Gastroesophageal sphincter (tissue), 4 donors: ENCODE data around the gene PSMG2. TPM values are rescaled to one million over a fixed set of nuclear protein-coding genes. Genes with fewer than 3 reads are reported as not detected.

Experiments used
- ATAC-seq: fragments of 150-250 bp; one replicate; pipeline ENCODE4 v1.9.1; 2016; ENCODE audit warnings: mild to moderate bottlenecking, moderate library complexity
- H3K27ac ChIP-seq, 4 donors: fragments of 200-600 bp; sonication (generic) in 3 of 4; 1 replicate in 3 of 4; 2 replicates in 1 of 4; pipeline ENCODE4 v1.5.1; 2016 to 2019
- H3K27me3 ChIP-seq: fragments of 200-600 bp; sonication (generic); one replicate; pipeline ENCODE4 v1.5.1; 2019
- H3K36me3 ChIP-seq, 2 donors: fragments of 200-600 bp; sonication (generic); one replicate each; pipeline ENCODE4 v1.5.1; 2019; ENCODE audit warnings: control low read depth in 1 of 2
- H3K4me1 ChIP-seq, 3 donors: fragments of 200-600 bp; sonication (generic); 1 replicate in 2 of 3; 2 replicates in 1 of 3; pipeline ENCODE4 v1.5.1; 2016 to 2019; ENCODE audit warnings: control low read depth in 2 of 3
- H3K4me3 ChIP-seq, 2 donors: fragments of 200-600 bp; sonication (generic); one replicate each; pipeline ENCODE4 v1.5.1; 2019; ENCODE audit warnings: mild to moderate bottlenecking in 1 of 2, moderate library complexity in 1 of 2
- H3K9me3 ChIP-seq, 3 donors: fragments of 200-600 bp; sonication (generic); one replicate each; pipeline ENCODE4 v1.5.1; 2017 to 2019; ENCODE audit warnings: control low read depth in 2 of 3
- CTCF ChIP-seq, 4 experiments: fragments of 200-600 bp in 2 of 4; fragments of 450-650 bp in 2 of 4; sonication (generic) in 1 of 4; IDR thresholded peaks; one replicate each; pipeline ENCODE4 v1.5.1; 2017 to 2019; ENCODE audit warnings: antibody characterized with exemption in 4 of 4, mild to moderate bottlenecking in 2 of 4, moderate library complexity in 2 of 4
- EP300 ChIP-seq: sonication (generic); formaldehyde crosslinking; IDR thresholded peaks from one replicate; pipeline ENCODE4 v1.6.1; 2017; ENCODE audit warnings: antibody characterized with exemption, mild to moderate bottlenecking
- POLR2A ChIP-seq, 2 donors: fragments of 450-650 bp; IDR thresholded peaks; one replicate each; pipeline ENCODE4 v1.6.1; 2017; ENCODE audit warnings: antibody characterized with exemption in 2 of 2, mild to moderate bottlenecking in 2 of 2, moderate library complexity in 1 of 2
- POLR2AphosphoS5 ChIP-seq: sonication (generic); formaldehyde crosslinking; IDR thresholded peaks from one replicate; pipeline ENCODE4 v1.6.1; 2017; ENCODE audit warnings: antibody characterized with exemption
- WGBS, 2 donors: methylation state at CpG; one replicate each; pipeline ENCODE4 v1.1.5; 2018; ENCODE audit warnings: low coverage in 1 of 2; 5-methylcytosine and 5-hydroxymethylcytosine counted together
- total RNA-seq, 4 donors: library from RNA; depleted of rRNA; stranded (reverse); fragments of >200 nt; gene quantifications; one replicate each; pipeline ENCODE4 v1.1.0, GENCODE V29; 2016

Gene PSMG2
- total RNA-seq, 4 donors from 2014 or later: 80.5 to 101 (median 82.3) TPM

DNA sequence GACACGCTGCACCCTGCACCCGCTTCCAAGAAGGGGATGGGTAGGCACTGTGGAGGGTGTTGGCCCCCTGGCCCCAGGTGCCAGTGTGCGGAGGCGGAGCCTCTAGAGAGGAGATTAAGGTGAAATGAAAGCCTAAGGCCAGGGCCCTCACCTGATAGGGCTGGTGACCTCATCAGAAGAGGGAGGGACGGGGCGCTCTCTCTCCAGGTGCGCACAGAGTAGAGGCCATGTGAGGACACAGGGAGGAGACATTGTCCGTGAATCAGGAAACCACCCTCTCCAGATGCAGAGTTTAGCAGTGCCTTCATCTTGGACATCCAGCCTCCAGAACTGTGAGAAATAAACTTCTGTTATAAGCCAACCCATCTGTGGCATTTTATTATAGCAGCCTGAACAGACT lies 62.3 kb downstream of the PSMG2 start:
- WGBS, 2 donors: 80 to 100% methylated on average over 1 to 7 of the region's 8 CpGs
- H3K27ac ChIP-seq: no peak overlapping the region
- H3K4me3 ChIP-seq: no peak overlapping the region
- H3K4me1 ChIP-seq: no peaks in the 10 kb centered on the region
- ATAC-seq: no peak
- TF ChIP-seq EP300 (no peak), POLR2A (IDR thresholded peaks at IDR 0.05) (no peak), CTCF (IDR thresholded peaks at IDR 0.05) (no peak), POLR2AphosphoS5 (no peak)
- H3K9me3 ChIP-seq: no peaks in the 10 kb centered on the region
- no peaks in the 10 kb centered on the region for H3K27me3 ChIP-seq
- no peaks in the 10 kb centered on the region for H3K36me3 ChIP-seq

DNA sequence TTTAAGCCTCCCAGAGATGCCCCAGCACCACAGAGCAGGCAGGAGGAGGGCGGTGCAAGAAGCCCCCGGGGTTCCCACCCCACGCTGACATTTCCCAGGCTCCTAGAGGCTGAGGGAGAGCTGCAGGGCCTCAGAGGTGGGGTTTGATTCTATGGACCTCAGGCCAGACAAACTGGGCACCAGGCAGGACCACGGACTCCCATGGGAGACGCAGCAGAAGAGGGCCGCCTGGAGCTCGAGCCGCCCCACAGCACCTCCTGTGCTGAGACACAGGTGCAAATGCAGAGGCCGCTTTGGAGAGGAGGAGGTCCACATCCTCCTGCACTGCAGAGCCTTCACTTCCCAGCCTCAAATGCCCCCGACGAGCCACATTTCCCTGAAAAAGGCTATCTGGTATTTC lies 62.7 kb downstream of the PSMG2 start:
- H3K27me3 ChIP-seq: no peaks in the 10 kb centered on the region
- H3K4me1 ChIP-seq: no peaks in the 10 kb centered on the region
- no peaks in the 10 kb centered on the region for H3K36me3 ChIP-seq
- no peaks in the 10 kb centered on the region for H3K9me3 ChIP-seq
- ATAC-seq: no peak
- H3K4me3 ChIP-seq: no peak overlapping the region
- no peak overlapping the region for H3K27ac ChIP-seq
- WGBS, 2 donors: 83% methylated on average over 3 of the region's 11 CpGs; no CpG with 5 or more reads in 1 of the 2 donors
- TF ChIP-seq POLR2A (IDR thresholded peaks at IDR 0.05) (no peak), CTCF (IDR thresholded peaks at IDR 0.05) (no peak), POLR2AphosphoS5 (no peak), EP300 (no peak)

DNA sequence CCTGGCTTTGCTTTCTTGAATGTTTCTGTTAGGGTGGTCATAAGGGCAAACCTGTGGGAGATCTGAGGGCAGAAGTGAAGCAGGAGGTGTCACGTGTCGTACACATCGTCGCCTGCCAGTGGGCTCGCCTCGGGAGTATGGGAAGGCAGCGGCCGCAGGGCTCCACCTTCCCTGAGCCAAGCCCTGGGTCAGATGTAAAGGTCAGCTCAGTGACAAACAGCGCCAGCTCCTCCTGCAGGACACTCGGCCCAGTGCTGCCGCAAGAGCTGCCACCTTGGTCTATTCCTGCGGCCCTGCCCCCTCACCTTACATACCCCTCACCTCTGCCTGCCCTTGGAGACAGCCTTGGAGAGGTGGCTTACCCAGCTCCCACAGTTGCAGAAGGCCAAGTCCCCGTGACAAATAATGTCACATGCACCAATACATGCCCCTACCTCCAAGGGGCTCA lies 64.2 kb downstream of the PSMG2 start:
- Histone ChIP-seq H3K9me3 (no peaks in the 10 kb centered on the region), H3K36me3 (no peaks in the 10 kb centered on the region), H3K27me3 (no peaks in the 10 kb centered on the region), H3K4me3 (no peak overlapping the region), H3K27ac (no peak overlapping the region), H3K4me1 (no peaks in the 10 kb centered on the region)
- 33% methylated on average over 2 of the region's 13 CpGs; no CpG with 5 or more reads in 1 of the 2 donors for WGBS, 2 donors
- no peak for TF ChIP-seq EP300
- no peak for TF ChIP-seq POLR2AphosphoS5
- ATAC-seq: no peak

DNA sequence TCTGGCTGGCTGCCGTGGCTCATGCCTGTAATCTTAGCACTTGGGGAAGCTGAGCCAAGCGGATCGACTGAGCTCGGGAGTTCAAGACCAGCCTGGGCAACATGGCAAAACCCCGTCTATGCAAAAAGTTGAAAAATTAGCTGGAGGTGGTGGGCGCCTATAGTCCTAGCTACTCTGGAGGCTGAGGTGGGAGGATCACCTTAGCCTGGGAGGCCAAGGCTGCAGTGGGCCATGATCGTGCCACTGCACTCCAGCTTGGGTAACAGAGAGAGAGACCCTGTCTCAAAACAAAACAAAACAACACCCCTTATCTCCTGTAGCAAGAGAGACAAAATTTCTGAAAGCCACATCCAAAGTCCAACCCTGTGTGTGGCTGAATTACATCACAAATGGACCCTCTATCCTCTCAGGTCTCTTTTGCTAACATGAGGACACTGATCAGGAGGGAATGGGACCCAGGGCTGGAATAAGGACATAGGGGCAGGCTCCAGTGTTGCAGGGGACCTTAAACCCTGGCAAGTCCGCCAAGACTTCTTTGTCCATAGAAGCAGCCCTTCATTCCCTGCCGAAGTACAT lies 64.8 kb downstream of the PSMG2 start:
- Histone ChIP-seq H3K27me3 (no peaks in the 10 kb centered on the region), H3K9me3 (no peaks in the 10 kb centered on the region), H3K4me3 (no peak overlapping the region), H3K27ac (no peak overlapping the region), H3K36me3 (no peaks in the 10 kb centered on the region), H3K4me1 (no peaks in the 10 kb centered on the region)
- ATAC-seq: no peak
- WGBS, 2 donors: 90% methylated on average over 2 of the region's 9 CpGs; no CpG with 5 or more reads in 1 of the 2 donors
- TF ChIP-seq EP300 (no peak), CTCF (IDR thresholded peaks at IDR 0.05) (no peak), POLR2AphosphoS5 (no peak), POLR2A (IDR thresholded peaks at IDR 0.05) (no peak)

- 43 to 70% methylated on average over 1 to 3 of the region's 3 CpGs for WGBS, 2 donors
- Histone ChIP-seq H3K4me3 (no peak overlapping the region), H3K27me3 (no peaks in the 10 kb centered on the region), H3K4me1 (no peaks in the 10 kb centered on the region), H3K27ac (no peak overlapping the region), H3K9me3 (no peaks in the 10 kb centered on the region), H3K36me3 (no peaks in the 10 kb centered on the region)
- TF ChIP-seq EP300: no peak
- no peak for TF ChIP-seq POLR2AphosphoS5
- TF ChIP-seq CTCF (IDR thresholded peaks at IDR 0.05): no peak
- ATAC-seq: no peak
Observed at GRCh38 chr18:12768625-12769024, 65.8 kb downstream of the PSMG2 start.
